GM18526 (cell line): Measurements from ENCODE around the gene NRG2.

Experiments used
- POLR2A ChIP-seq: IDR thresholded peaks from 3 replicates; pipeline ENCODE4 v1.6.1; 2011; ENCODE audit not compliant: insufficient read length; ENCODE audit errors: extremely low read depth

Gene NRG2

DNA sequence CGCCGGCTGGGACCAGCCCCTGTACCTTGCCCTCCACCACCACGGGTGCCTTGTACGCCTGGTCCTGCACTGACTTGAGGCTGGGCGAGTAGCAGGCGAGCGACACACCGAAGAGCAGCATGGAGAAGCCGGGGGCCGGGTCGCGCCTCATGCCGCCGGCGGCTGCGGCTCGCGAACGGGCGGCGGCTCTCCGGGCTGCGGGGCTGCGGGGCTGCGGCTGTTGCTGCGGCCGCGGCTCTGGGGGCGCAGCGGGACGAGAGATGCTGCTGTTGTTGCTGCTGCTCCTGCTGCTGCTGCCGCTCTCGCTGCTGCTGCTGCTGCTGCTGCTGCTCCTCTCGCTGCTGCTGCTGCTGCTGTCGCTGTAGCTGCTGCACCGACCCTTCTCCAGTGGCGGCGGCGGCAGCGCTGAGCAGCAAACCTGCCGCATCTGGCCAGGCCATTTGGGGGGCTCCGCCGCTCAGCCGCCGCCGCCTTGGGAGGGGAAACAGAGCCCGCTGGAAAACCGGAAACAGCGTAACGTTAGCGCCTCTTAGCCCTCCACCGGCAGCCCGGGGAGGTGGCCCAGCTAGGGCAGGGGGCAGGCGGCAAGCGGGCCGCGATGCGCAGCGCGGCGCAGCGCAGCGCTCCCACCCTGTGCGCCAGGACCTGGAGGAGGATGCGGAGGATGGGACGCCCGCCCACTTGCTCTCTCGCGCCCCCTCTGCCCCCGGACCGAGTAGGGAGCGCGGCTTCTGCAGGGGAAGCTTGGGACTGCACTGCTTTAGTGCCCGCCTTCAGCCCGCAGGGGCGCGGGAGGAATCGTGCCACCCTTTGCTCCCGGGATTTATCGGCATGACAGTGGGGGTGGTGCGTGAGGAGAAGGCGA lies at the start of gene NRG2:
NRG2 (minus strand) TSS at position 657 of the 865 bp plus-strand sequence.
- peak; percentile 31 for TF ChIP-seq POLR2A

DNA sequence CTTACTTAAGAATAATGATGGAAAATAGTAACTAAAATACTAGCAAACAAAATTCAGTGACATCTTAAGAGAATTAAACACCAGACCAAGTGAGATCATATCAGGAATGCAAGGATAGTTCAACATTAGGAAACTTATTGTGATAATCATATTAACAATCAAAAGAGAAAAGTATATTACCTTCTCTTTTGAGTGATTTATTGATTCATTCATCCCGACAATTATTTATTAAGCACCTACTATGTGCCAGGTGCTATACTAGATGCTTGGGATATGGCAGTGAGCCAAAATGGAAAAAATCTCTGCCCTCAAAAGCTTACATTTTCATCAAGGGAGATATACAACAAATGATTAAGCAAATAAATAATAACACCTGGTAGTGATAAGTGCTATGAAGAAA lies 47.2 kb upstream of the NRG2 start:
- no peak for TF ChIP-seq POLR2A

DNA sequence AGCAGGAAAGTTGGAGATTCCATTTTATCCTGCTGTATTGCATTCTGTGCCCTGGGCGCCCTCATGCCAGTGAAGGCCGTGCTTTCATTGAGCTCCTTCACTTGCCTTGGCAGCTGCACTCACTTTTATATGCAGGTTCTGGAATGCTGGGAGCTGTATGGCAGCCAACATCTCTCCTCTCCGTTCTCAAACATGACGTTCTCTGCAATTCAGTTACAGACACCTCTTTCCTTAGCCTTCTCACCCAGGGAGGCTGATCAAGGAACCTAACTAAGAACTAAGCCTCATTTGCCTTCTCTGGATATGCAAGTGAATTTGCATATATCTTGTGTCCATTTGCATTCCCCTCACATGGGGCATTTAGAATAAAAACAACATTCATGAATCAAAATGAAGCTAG lies 41.4 kb upstream of the NRG2 start:
- no peak for TF ChIP-seq POLR2A

DNA sequence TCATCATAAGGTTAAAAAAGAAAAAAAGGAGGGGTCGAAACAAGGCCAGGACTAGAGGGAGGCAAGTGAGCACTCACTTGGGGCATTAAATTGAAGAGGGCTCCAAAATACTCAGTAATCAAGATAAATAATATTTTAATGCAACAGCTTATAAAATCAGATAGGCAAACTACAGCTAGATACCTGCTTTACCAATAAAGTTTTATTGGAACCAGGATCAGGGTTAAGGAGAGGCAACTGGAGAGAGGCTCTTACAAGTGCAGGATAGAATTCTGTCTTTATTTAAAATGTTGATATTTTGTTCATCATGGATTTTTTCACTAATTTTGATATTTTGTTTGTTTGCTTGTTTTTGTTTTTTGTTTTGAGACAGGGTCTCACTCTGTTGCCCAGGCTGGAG lies 40.6 kb upstream of the NRG2 start:
- no peak for TF ChIP-seq POLR2A

DNA sequence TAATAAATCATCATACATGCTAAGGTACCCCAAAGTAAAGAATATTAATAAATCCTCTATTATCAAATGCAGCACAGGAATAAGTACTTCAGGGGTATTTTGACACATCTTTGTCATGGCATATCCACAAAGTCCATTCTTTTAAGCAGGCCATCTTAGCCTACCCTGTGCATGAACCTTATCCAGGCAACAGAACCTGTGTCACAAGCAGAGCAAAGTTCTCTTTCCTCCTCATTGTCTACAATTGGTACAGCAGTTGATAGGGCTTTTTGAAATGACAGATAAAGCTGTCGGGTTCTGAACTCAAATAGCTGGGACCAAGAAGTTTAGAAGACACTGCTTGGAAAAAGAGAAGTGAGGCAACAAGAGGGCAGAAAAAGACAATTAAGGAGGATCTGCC lies 40.0 kb upstream of the NRG2 start:
- TF ChIP-seq POLR2A: no peak

GRCh38 chr5:140076788-140077187 lies 33.7 kb upstream of the NRG2 start:
- TF ChIP-seq POLR2A: no peak

DNA sequence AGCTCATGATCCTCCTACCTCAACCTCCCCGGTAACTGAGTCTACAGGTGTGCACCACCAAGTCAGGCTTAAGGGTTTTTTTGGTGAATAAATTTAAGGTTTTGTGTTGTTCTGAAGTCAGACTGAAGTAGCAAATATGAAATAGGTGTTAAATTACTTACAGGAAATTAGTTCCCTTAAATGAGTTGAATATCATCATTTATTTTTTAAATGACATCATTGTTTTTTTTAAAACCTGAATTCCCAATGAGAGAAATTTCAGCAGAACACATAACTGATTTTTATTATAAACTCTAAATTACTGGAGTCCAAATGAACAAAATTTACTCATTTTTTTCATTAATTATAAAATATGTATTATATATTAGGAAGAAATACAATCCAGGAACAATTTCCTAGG lies 33.0 kb upstream of the NRG2 start:
- no peak for TF ChIP-seq POLR2A

DNA sequence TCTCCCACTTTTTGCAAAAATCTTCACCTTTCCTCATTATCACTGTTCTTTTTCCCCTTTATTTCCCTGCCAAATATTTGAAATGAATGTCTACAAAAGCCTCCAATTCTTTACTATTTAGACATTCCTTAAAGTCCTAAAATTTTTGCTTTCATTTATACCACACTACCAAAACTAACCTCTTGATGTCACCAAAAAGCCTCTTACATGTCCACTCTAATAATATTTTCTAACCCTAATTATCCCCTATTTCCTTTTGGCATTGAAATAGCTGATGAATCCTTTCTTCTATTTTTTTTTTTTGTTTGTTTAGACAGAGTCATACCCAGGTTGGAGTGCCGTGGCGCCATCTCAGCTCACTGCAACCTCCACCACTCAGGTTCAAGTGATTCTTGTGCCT lies 32.3 kb upstream of the NRG2 start:
- TF ChIP-seq POLR2A: no peak

DNA sequence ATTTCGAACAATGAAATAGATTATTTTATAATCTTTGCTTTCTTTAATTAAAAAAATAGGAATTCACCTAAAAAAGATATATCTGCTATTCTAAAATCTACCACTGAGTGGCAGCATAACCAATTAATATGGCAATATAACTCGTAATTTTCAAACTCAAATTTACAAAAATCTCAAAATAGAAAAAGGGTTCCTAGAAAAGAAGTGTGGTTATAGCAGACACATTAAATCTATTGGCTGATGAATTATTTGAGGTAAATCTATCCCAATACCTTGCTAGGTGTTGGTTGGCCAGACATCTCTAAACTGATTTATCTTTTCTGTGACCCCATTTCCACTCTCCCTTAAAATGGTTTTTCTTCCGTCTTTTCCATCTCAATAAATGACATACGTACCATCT lies 30.2 kb upstream of the NRG2 start:
- no peak for TF ChIP-seq POLR2A

DNA sequence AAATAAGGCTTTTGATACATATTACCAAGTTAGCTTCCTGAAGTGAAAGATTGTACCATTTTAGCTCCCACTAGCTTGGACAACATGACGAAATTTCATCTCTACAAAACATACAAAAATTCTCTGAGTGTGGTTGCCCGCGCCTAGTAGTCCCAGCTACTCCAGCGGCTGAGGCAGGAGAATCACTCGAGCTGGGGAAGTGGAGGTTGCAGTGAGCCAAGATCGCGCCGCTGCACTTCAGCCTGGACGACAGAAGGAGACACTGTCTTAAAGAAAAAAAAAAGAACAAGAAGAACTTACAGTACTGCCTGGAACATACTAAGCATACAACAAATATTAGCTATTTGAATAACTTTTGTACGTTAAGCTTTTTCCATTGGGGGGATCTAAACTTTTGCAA lies 29.7 kb upstream of the NRG2 start:
- no peak for TF ChIP-seq POLR2A

GRCh38 chr5:140060816-140061215 lies 17.7 kb upstream of the NRG2 start:
- no peak for TF ChIP-seq POLR2A

GRCh38 chr5:140058212-140058932 lies 15.3 kb upstream of the NRG2 start:
- TF ChIP-seq POLR2A: no peak

GRCh38 chr5:140056880-140057279 lies 13.8 kb upstream of the NRG2 start:
- no peak for TF ChIP-seq POLR2A

DNA sequence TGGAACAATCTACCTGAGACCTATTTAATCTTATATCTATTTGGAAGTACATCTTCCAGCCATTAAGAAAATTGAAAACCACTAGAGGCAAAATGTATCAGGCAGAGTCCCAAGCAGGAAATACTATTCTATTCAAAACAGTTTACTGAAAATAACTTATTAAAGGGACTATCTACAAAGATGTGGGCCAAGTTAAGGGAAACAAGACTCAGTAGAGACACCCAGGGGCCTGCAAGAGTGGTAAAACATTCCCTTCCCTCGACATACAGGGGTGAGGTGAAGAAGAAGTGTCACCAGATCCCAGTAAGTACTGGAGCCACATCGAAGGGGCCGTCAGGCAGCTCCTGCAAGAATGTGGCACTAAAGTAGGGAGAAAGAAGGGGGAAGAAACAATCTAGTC lies 12.1 kb upstream of the NRG2 start:
- TF ChIP-seq POLR2A: no peak

DNA sequence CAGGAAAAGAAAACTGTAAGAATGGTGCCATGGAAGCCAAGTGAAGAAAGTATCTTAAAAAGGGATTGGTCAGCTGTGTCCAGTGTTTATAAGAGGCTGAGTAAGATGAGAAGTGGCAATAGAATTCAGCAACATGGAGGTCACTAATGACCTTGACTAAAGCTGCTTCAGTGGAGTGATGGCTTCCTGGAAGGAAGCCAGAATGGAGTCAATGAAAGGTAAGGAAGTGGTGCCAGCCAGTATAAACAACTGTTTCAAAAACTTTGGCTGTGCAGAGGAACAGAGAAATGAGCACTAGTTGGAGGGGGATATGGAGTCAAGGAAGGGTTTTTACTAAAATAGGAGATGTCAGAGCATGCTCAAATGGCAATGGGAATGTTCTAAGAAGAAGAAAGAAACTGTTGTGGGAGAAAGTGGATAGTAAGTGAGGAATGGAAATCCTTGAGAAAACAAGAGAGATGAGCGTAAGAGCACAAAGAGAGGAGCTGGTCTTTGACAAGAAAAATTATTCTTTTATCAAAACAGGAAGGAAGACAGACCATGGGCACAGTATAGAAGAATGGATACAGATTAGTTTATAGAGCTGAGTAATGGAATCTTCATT lies 11.1 kb upstream of the NRG2 start:
- TF ChIP-seq POLR2A: no peak

GRCh38 chr5:140051950-140052349 lies 8.9 kb upstream of the NRG2 start:
- no peak for TF ChIP-seq POLR2A

GRCh38 chr5:140049713-140050112 lies 6.6 kb upstream of the NRG2 start:
- TF ChIP-seq POLR2A: no peak

GRCh38 chr5:140049205-140049604 lies 6.1 kb upstream of the NRG2 start:
- no peak for TF ChIP-seq POLR2A
